Measurements from ENCODE around the gene CMTM8.

CMTM8 gene

GRCh38 chr3:32412887-32413286, 174.4 kb downstream of the CMTM8 start:
- peaks cover 37% of the 10 kb centered on the region for H3K4me1 ChIP-seq (ENCODE audit: control insufficient read depth, insufficient read depth, low read length)

GRCh38 chr3:32413845-32414521, 175.5 kb downstream of the CMTM8 start:
- Histone ChIP-seq H3K4me1 (ENCODE audit: control insufficient read depth, insufficient read depth, low read length) (peaks cover 37% of the 10 kb centered on the region), H3K27me3 (ENCODE audit: control insufficient read depth, insufficient read depth, low read length) (no peaks in the 10 kb centered on the region), H3K4me3 (ENCODE audit: low read depth, low read length) (no peak overlapping the region), H3K27ac (ENCODE audit: low read depth, low read length) (no peak overlapping the region), H3K9me3 (ENCODE audit: control insufficient read depth, insufficient read depth, low read depth, low read length) (0 out of 2 replicates have a peak, but pooled peaks cover 6% of the 10 kb centered on the region), H3K36me3 (ENCODE audit: control insufficient read depth, insufficient read depth, low read length) (no peaks in the 10 kb centered on the region), H3K9ac (ENCODE audit: low read length) (no peak overlapping the region)

More at GRCh38 chr3:32412887-32413286, 174.4 kb downstream of the CMTM8 start:
- Histone ChIP-seq H3K4me3 (ENCODE audit: low read depth, low read length) (no peak overlapping the region), H3K27ac (ENCODE audit: low read depth, low read length) (no peak overlapping the region), H3K27me3 (ENCODE audit: control insufficient read depth, insufficient read depth, low read length) (no peaks in the 10 kb centered on the region), H3K9me3 (ENCODE audit: control insufficient read depth, insufficient read depth, low read depth, low read length) (no peaks in the 10 kb centered on the region), H3K9ac (ENCODE audit: low read length) (no peak overlapping the region), H3K36me3 (ENCODE audit: control insufficient read depth, insufficient read depth, low read length) (no peaks in the 10 kb centered on the region)

- Histone ChIP-seq H3K27ac (ENCODE audit: low read depth, low read length) (no peak overlapping the region), H3K4me3 (ENCODE audit: low read depth, low read length) (no peak overlapping the region), H3K9me3 (ENCODE audit: control insufficient read depth, insufficient read depth, low read depth, low read length) (peaks cover 11% of the 10 kb centered on the region; the same call in 1 of the 2 replicates), H3K27me3 (ENCODE audit: control insufficient read depth, insufficient read depth, low read length) (no peaks in the 10 kb centered on the region), H3K9ac (ENCODE audit: low read length) (no peak overlapping the region), H3K4me1 (ENCODE audit: control insufficient read depth, insufficient read depth, low read length) (peaks cover 32% of the 10 kb centered on the region), H3K36me3 (ENCODE audit: control insufficient read depth, insufficient read depth, low read length) (no peaks in the 10 kb centered on the region)
Measured at GRCh38 chr3:32414522-32415202, 176.2 kb downstream of the CMTM8 start.

GRCh38 chr3:32419742-32420125, 181.3 kb downstream of the CMTM8 start:
- Histone ChIP-seq H3K27ac (ENCODE audit: low read depth, low read length) (peak overlapping the region; percentile 75; the same call in 1 of the 2 replicates), H3K27me3 (ENCODE audit: control insufficient read depth, insufficient read depth, low read length) (no peaks in the 10 kb centered on the region), H3K36me3 (ENCODE audit: control insufficient read depth, insufficient read depth, low read length) (no peaks in the 10 kb centered on the region), H3K4me1 (ENCODE audit: control insufficient read depth, insufficient read depth, low read length) (peaks cover 21% of the 10 kb centered on the region), H3K9ac (ENCODE audit: low read length) (peak overlapping the region; percentile 48), H3K4me3 (ENCODE audit: low read depth, low read length) (no peak overlapping the region), H3K9me3 (ENCODE audit: control insufficient read depth, insufficient read depth, low read depth, low read length) (peaks cover 11% of the 10 kb centered on the region; the same call in 1 of the 2 replicates)

Measured in HUES6 (cell line).